Muscle of leg (tissue), 11 donors: ENCODE results near the gene WRNIP1. TPM values are rescaled to one million over a fixed set of nuclear protein-coding genes. Genes with fewer than 3 reads are reported as not detected.
A peak's percentile ranks its signal among the peaks of the same experiment; 100 is the strongest.

Experiments
- DNase-seq: peaks from one replicate; pipeline ENCODE4 v3.0.0; 2013
- H3K27ac ChIP-seq: one replicate; pipeline ENCODE4 v1.5.1; 2013; ENCODE audit warnings: mild to moderate bottlenecking, low read length, control low read depth
- H3K27me3 ChIP-seq: one replicate; pipeline ENCODE4 v1.6.1; 2013; ENCODE audit warnings: low read length; ENCODE audit not compliant: control insufficient read depth, insufficient read depth
- H3K36me3 ChIP-seq: one replicate; pipeline ENCODE4 v1.6.1; 2013; ENCODE audit warnings: low read length; ENCODE audit not compliant: control insufficient read depth, insufficient read depth
- H3K4me1 ChIP-seq: one replicate; pipeline ENCODE4 v1.6.1; 2013; ENCODE audit warnings: low read length; ENCODE audit not compliant: control insufficient read depth, insufficient read depth
- H3K4me3 ChIP-seq: one replicate; pipeline ENCODE4 v1.5.1; 2013; ENCODE audit warnings: low read length, control low read depth
- H3K9me3 ChIP-seq: replicated peaks from 2 replicates; pipeline ENCODE4 v1.6.1; 2013; ENCODE audit warnings: low read depth, low read length; ENCODE audit not compliant: control insufficient read depth
- WGBS: methylation state at CpG from one replicate; pipeline ENCODE4 v1.1.5; 2013; ENCODE audit warnings: missing lambda C conversion rate; ENCODE audit not compliant: insufficient coverage; 5-methylcytosine and 5-hydroxymethylcytosine counted together
- polyA plus RNA-seq, 8 donors: library from polyadenylated mRNA; unstranded; fragments of 120-200 nt; gene quantifications; one replicate each; pipeline versions ENCODE4 v1.2.1 to v1.2.3, GENCODE V29; 2013; ENCODE audit warnings: inconsistent platforms in 1 of 8, low replicate concordance in 1 of 8; ENCODE audit not compliant: insufficient read length in 8 of 8, insufficient read depth in 1 of 8
- total RNA-seq: library from RNA; stranded (reverse); fragments of 120-200 nt; gene quantifications from one replicate; pipeline ENCODE4 v1.2.4, GENCODE V29; 2013

Gene WRNIP1
- total and polyA plus RNA-seq, 9 donors: 42.5 to 59.3 (median 49.1) TPM

DNA sequence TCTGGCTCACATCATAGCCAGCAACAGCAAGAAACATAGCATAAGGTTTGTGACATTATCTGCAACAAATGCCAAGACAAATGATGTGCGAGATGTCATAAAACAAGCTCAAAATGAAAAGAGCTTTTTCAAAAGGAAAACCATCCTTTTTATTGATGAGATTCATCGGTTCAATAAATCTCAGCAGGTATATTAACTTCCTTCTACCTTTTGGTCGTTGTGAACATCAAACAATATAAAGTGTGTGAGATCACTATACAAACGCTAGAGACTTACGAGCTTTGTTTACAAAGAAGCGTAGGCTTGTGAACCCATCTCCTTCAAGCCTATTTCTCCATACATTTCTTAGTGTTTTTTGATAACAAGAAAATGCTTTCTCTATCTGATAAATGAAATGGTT, 3.5 kb downstream of the WRNIP1 start:
- no CpG with 5 or more reads among the region's 6 CpGs for WGBS
- Histone ChIP-seq H3K36me3 (peaks cover 15% of the 10 kb centered on the region), H3K9me3 (no peaks in the 10 kb centered on the region), H3K4me3 (peak overlapping the region; percentile 3), H3K27me3 (no peaks in the 10 kb centered on the region), H3K27ac (no peak overlapping the region), H3K4me1 (peaks cover 23% of the 10 kb centered on the region)
- DNase-seq: no peak

GRCh38 chr6:2770171-2770570, 5.0 kb downstream of the WRNIP1 start:
- Histone ChIP-seq H3K4me3 (peak overlapping the region; percentile 21), H3K9me3 (no peaks in the 10 kb centered on the region), H3K27me3 (no peaks in the 10 kb centered on the region), H3K36me3 (peaks cover 27% of the 10 kb centered on the region), H3K27ac (peak overlapping the region; percentile 33), H3K4me1 (peaks cover 21% of the 10 kb centered on the region)
- peak; percentile 70 for DNase-seq
- no CpG with 5 or more reads among the region's 13 CpGs for WGBS

- H3K27me3 ChIP-seq: no peaks in the 10 kb centered on the region
- peaks cover 21% of the 10 kb centered on the region for H3K4me1 ChIP-seq
- no peak overlapping the region for H3K27ac ChIP-seq
- 72% methylated on average over 4 of the region's 4 CpGs for WGBS
- H3K4me3 ChIP-seq: no peak overlapping the region
- peak; percentile 79 for DNase-seq
- H3K9me3 ChIP-seq: no peaks in the 10 kb centered on the region
- H3K36me3 ChIP-seq: peaks cover 29% of the 10 kb centered on the region
Measured at GRCh38 chr6:2771079-2771478, 5.9 kb downstream of the WRNIP1 start.

DNA sequence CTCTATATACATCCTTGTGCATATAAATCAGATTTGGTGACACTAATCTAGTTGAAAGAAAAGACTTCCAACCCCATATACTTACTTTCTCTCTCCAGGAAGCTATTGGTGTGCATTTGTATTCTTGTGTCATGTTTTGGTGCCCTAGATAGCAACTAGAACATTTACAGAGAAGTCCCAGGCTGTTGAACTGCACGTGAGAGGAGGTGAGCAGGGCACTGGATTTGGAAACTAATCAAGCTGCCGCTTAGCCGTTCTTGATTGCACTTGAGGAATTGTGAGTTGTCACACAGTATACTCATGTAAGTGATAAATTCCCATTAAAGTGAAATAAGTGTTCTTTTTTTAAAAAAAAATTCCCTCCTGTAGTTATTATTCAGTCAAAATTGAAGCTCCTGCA, 7.6 kb downstream of the WRNIP1 start:
- no CpG with 5 or more reads among the region's 3 CpGs for WGBS
- H3K27ac ChIP-seq: no peak overlapping the region
- peaks cover 38% of the 10 kb centered on the region for H3K36me3 ChIP-seq
- H3K4me3 ChIP-seq: no peak overlapping the region
- H3K27me3 ChIP-seq: no peaks in the 10 kb centered on the region
- no peaks in the 10 kb centered on the region for H3K9me3 ChIP-seq
- DNase-seq: no peak
- peaks cover 15% of the 10 kb centered on the region for H3K4me1 ChIP-seq

DNA sequence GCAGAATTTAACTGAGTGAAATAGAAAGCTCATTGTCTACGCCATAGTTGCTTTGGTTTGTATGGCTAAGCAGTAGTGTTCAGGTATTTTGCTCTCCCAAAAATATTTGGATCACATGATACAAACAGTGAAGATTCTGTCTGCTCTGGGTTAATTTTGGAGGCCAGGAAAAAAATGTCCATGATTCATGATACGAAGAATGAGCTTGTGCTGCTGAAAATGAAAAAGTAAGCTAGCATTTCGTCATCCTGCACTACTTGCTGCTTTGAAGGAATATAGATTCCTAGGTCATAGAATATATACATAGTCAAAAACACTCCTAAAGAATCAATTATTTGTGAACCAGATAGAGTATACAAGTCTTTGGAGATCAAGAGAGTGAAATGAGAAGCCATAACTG, 8.3 kb downstream of the WRNIP1 start:
- no peak for DNase-seq
- H3K4me1 ChIP-seq: peaks cover 11% of the 10 kb centered on the region
- WGBS: no CpG with 5 or more reads among the region's 3 CpGs
- H3K4me3 ChIP-seq: no peak overlapping the region
- peaks cover 40% of the 10 kb centered on the region for H3K36me3 ChIP-seq
- no peaks in the 10 kb centered on the region for H3K9me3 ChIP-seq
- no peaks in the 10 kb centered on the region for H3K27me3 ChIP-seq
- H3K27ac ChIP-seq: no peak overlapping the region

GRCh38 chr6:2775003-2775402, 9.8 kb downstream of the WRNIP1 start:
- peaks cover 44% of the 10 kb centered on the region for H3K36me3 ChIP-seq
- no peaks in the 10 kb centered on the region for H3K9me3 ChIP-seq

GRCh38 chr6:2777249-2777648, 12.1 kb downstream of the WRNIP1 start:
- Histone ChIP-seq H3K36me3 (peaks cover 54% of the 10 kb centered on the region), H3K4me3 (no peak overlapping the region), H3K27ac (no peak overlapping the region), H3K4me1 (peaks cover 19% of the 10 kb centered on the region), H3K27me3 (no peaks in the 10 kb centered on the region), H3K9me3 (no peaks in the 10 kb centered on the region)
- DNase-seq: no peak
- WGBS: no CpG with 5 or more reads among the region's 3 CpGs

More at GRCh38 chr6:2775003-2775402, 9.8 kb downstream of the WRNIP1 start:
- Histone ChIP-seq H3K4me3 (no peak overlapping the region), H3K4me1 (peaks cover 13% of the 10 kb centered on the region), H3K27ac (no peak overlapping the region), H3K27me3 (no peaks in the 10 kb centered on the region)
- 67% methylated on average over 1 of the region's 1 CpG for WGBS
- DNase-seq: no peak

DNA sequence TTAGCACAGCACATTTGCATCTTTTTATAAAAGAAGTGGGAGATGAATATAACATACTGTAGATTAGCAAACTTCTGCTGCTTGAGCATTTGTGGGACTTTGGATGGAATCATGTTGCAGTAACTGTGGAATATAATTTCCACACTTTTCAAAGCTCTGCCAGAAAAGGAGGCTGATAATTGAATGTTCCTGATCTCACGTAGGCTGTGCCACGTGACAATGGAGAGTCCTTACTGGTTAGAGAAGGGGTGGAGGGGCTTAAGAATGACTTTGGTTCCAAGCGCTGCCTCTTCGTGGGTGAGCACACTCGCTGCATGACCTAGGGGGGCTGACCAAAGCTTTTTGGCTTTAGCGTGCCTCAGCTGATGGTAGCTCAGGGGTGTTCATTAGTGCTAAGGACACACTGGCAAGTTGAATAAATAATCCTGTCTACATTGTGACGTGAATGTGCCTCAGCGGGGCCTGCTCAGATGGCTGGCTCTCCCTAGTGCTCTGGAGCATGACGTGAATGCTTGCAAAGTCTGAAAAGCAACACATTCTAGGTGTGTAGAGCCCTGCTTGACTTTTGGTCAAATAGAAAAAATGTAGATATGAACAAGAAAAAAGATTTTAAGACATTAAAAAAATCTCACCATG, 15.0 kb downstream of the WRNIP1 start:
- Histone ChIP-seq H3K4me3 (no peak overlapping the region), H3K27me3 (no peaks in the 10 kb centered on the region), H3K36me3 (peaks cover 46% of the 10 kb centered on the region), H3K27ac (no peak overlapping the region), H3K4me1 (peaks cover 36% of the 10 kb centered on the region), H3K9me3 (no peaks in the 10 kb centered on the region)
- no peak for DNase-seq
- 81% methylated on average over 9 of the region's 9 CpGs for WGBS

DNA sequence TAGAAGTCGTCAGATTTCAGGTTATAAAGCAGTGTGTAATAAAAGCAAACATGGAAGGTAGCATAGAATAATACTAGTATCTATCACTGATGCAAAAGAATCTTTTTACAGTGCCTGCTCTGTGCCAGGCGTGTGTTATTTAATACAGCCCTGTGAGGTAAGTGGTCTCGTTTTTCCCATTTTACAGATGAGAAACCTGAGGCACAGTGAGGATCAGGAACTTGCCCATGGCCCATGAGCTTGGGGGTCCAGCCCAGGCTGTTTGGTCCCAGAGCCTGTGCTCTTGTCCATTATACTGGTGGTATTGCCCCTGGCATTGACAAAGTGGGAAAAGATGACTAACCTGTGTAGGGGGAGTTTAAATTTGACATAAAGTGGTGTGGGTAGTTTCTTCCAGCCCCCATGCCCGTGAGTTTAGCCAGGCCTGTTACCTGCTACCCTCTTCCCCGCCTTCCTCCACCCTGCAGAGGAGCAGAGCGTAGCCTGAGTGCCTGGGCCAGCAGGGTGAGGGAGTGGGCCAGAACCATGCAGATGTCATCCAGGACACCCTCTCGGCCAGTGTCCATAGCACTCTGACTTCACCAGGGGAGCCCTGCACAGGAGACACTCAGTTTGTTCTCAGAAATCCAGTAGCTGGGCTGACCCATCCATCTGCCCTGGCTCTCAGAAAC, 16.6 kb downstream of the WRNIP1 start:
- Histone ChIP-seq H3K9me3 (no peaks in the 10 kb centered on the region), H3K36me3 (peaks cover 44% of the 10 kb centered on the region), H3K27me3 (no peaks in the 10 kb centered on the region), H3K4me1 (peaks cover 36% of the 10 kb centered on the region), H3K4me3 (no peak overlapping the region), H3K27ac (no peak overlapping the region)
- no peak for DNase-seq
- 90% methylated on average over 4 of the region's 7 CpGs for WGBS

GRCh38 chr6:2782356-2782708, 17.1 kb downstream of the WRNIP1 start:
- 89% methylated on average over 5 of the region's 9 CpGs for WGBS
- Histone ChIP-seq H3K4me1 (peaks cover 36% of the 10 kb centered on the region), H3K36me3 (peaks cover 43% of the 10 kb centered on the region), H3K27ac (peak overlapping the region; percentile 76), H3K4me3 (no peak overlapping the region), H3K27me3 (no peaks in the 10 kb centered on the region), H3K9me3 (no peaks in the 10 kb centered on the region)
- DNase-seq: no peak
